IMR-90 (cell line): Measurements from ENCODE around the gene GTF2H1. TPM values are rescaled to one million over a fixed set of nuclear protein-coding genes. Genes with fewer than 3 reads are reported as not detected.

Source experiments
- BHLHE40 ChIP-seq: fragments of 150-350 bp; IDR thresholded peaks from 2 replicates; pipeline ENCODE4 v1.6.1; 2016; ENCODE audit warnings: mild to moderate bottlenecking, low read depth, low read length
- polyA plus RNA-seq, 3 experiments: library from polyadenylated mRNA; depleted of rRNA; stranded (reverse); fragments of >200 nt; gene quantifications; 2 replicates each; pipeline ENCODE4 v1.2.3, GENCODE V29; 2012; ENCODE audit warnings: low replicate concordance in 1 of 3
- total RNA-seq: library from RNA; depleted of rRNA; stranded (reverse); fragments of >200 nt; gene quantifications from 2 replicates; pipeline ENCODE4 v1.2.3, GENCODE V29; 2012
- TF ChIP-seq, protein P1 (sequence below): fragments of 150-350 bp; IDR thresholded peaks from 2 replicates; pipeline ENCODE4 v1.6.1; 2017; ENCODE audit warnings: mild to moderate bottlenecking, antibody characterized with exemption, low read length, low read depth

GTF2H1 gene
- total and polyA plus RNA-seq, 2 of the 4 experiments (the other 2 are of a cell fraction), result 25.0 to 67.0 TPM

DNA sequence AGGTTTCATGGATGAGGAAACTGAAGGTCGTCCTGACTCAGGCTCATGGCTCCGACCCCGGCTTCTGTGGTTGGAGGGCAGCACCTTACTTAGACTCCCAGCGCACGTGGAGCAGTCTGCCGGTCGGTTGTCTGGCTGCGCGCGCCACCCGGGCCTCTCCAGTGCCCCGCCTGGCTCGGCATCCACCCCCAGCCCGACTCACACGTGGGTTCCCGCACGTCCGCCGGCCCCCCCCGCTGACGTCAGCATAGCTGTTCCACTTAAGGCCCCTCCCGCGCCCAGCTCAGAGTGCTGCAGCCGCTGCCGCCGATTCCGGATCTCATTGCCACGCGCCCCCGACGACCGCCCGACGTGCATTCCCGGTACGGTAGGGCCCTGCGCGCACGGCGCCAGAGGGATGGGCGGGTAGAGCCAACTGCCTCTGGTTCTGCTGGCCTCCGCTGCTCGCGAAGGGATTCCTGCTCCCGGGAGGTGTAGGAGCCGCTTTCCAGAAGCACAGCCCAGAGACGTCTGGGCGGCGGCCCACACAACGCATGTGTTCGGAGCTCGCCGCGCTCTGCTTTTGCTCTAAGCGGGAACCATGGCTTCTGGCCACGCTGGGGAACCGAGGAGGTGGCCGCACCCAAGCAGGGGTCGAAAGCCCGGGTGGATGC is 72.0 kb downstream of the GTF2H1 start, which contains the start of gene LDHA (continued):
- TF ChIP-seq, protein P1, sequence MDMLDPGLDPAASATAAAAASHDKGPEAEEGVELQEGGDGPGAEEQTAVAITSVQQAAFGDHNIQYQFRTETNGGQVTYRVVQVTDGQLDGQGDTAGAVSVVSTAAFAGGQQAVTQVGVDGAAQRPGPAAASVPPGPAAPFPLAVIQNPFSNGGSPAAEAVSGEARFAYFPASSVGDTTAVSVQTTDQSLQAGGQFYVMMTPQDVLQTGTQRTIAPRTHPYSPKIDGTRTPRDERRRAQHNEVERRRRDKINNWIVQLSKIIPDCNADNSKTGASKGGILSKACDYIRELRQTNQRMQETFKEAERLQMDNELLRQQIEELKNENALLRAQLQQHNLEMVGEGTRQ, result peak; percentile 82
- peak; percentile 81 for TF ChIP-seq BHLHE40
